SKM-1 (cell line): Measurements from ENCODE around the gene ACAN.

Source experiments
- DNase-seq: peaks from one replicate; lab custom pipeline; 2025; ENCODE audit not compliant: unreplicated experiment; lab: John Stamatoyannopoulos, UW

ACAN gene

GRCh38 chr15:88841236-88841635, 38.0 kb downstream of the ACAN start:
- no peak for DNase-seq

DNA sequence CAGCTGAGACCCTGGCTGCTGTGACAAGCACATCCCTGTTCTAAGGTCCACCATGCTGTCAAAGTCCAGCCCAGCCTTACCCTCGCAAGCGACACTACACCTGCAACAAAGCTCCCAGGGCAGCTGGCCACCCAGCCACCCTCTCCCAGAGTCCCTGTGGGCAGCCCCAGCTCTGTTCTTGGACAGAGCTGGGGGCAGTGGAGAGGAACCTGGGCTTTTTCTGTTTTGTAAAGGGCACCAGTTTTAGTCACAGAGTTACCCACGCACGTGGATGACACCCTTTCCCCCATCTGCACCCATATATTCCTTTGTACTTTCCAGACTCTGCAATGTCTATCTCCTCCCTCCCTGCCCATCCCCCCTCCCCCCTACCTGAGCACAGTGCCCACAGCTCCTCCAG, 38.9 kb downstream of the ACAN start:
- DNase-seq = no peak

DNA sequence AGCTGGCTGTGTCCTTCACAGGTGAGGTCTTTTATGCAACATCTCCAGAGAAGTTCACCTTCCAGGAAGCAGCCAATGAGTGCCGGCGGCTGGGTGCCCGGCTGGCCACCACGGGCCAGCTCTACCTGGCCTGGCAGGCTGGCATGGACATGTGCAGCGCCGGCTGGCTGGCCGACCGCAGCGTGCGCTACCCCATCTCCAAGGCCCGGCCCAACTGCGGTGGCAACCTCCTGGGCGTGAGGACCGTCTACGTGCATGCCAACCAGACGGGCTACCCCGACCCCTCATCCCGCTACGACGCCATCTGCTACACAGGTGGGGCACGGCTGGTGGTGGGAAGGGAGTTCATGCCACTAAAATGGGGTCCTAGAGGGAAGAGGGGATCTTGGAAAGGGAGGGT, 40.1 kb downstream of the ACAN start:
- no peak for DNase-seq

DNA sequence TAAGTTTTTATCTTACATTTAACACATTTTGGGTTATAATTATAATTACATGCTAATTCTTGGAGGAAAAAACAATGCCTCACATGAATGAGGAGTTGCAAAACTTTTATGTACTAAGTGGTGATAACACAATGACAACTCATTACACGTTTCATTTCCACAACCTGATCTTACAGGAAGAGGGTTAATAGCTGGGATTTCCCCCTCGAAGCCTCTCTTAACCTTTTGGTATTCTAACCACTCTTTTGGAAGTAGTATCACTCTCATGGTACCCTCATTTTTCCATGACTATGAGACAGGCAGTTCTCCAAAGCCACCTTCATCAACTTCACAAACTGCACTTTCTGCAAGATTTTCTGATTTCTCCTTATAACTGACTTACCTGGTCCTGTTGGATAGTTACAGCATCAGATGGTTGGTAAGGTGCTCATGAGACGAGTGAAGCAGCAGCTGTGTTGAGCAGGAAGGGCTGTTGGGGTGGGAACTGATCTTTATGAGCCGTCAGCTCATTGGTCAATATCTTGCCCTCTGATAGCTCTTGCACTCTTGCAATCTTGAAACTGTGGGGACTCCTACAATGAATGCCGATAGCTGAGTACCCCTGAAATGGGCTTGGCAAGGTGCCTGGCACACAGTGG, 41.6 kb downstream of the ACAN start:
- no peak for DNase-seq

GRCh38 chr15:88845616-88846015, 42.4 kb downstream of the ACAN start:
- no peak for DNase-seq

GRCh38 chr15:88847144-88847543, 43.9 kb downstream of the ACAN start:
- no peak for DNase-seq

DNA sequence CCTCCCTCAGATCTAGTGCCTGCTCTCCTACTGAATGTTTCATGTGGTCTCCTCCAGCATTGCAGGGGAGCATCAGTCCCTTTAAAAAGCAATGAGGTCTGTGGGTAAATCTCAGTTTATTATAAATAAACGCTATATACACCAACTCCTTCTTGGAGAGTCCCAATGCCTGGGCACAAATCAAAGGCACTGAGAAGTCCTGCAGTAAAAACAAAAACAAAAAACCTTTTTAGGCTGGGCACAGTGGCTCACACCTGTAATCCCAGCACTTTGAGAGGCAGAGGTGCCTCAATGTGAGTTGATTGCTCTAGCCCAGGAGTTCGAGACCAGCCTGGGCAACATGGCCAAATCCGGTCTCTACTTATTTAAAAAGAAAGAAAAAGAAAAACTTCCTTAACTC, 45.0 kb downstream of the ACAN start:
- DNase-seq = no peak

DNA sequence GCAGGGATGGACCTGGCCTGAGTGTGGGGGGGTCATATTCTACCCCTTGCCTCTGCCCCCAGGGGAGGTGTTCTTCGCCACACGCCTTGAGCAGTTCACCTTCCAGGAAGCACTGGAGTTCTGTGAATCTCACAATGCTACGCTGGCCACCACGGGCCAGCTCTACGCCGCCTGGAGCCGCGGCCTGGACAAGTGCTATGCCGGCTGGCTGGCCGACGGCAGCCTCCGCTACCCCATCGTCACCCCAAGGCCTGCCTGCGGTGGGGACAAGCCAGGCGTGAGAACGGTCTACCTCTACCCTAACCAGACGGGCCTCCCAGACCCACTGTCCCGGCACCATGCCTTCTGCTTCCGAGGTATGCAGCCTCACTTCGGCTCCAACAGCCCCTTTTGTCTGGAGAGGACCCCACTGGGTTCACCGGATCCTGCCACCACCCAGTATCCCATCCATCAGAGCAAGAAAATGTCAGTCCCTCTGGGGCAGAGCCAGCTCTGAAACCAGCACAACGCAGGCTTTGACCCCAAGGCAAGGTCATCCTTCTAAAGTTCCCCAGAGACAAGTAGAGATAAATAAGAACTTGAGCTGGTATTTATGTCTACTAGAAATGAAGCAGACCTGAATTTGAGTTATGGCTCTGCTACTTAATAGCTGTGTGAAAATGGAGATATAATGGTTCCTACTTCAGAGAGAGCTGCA, 46.3 kb downstream of the ACAN start:
- no peak for DNase-seq

GRCh38 chr15:88852476-88852875, 49.2 kb downstream of the ACAN start:
- no peak for DNase-seq

GRCh38 chr15:88858934-88859333, 55.7 kb downstream of the ACAN start:
- no peak for DNase-seq

DNA sequence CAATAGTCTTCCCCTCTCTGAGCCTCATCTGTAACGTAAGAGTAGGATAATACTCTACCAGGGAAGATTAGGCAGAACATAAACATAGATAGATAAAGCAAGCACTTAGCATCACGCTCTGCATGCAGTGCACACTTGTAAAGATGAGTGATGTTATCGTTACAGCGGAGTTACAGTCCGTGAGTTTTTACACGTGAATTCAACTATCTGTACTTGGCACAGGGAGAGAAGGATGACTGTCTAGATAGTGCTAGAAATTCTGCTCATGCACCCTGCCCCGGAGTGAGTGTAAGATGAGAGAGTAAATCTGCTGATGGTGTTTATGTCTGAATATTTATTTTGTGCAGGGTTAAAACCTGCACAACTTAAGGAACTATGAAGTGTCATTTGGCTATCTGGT, 56.3 kb downstream of the ACAN start:
- no peak for DNase-seq

- no peak for DNase-seq
Measured at GRCh38 chr15:88860212-88860611, 57.0 kb downstream of the ACAN start.

GRCh38 chr15:88863412-88863811, 60.2 kb downstream of the ACAN start:
- no peak for DNase-seq

DNA sequence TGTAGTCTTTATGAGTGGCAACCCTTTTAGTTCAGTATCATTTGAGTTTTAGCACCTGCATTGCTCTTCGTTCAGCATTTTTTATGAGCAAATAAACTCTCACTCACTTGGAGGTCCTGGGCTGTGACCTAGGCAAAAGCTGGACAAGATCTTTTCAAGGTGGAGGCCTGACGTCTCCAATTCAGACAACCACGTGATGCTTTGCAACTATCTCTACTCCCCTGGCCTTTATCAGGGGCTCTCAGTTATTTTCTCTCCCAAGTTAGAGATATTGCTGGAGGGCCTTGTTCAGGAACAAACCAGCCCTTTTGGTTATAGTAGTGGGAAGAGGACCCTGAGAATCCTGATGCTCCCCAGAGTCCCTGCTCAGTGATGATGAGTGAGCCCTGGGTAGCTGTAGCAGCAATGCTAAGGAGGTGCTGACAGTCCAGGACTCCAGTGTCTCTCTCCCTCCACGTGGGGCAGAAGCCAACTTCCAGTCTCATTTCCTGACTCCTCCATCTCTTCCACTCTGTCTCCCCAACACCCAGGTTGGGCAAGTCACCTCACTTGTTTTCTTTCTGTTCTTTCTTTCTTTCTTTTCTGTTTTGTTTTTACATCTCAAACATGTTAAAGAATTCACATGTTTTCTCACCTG, 61.7 kb downstream of the ACAN start:
- no peak for DNase-seq

- DNase-seq = no peak
Measured at GRCh38 chr15:88865498-88866099, 62.4 kb downstream of the ACAN start.

GRCh38 chr15:88866295-88866881, 63.2 kb downstream of the ACAN start:
- no peak for DNase-seq

DNA sequence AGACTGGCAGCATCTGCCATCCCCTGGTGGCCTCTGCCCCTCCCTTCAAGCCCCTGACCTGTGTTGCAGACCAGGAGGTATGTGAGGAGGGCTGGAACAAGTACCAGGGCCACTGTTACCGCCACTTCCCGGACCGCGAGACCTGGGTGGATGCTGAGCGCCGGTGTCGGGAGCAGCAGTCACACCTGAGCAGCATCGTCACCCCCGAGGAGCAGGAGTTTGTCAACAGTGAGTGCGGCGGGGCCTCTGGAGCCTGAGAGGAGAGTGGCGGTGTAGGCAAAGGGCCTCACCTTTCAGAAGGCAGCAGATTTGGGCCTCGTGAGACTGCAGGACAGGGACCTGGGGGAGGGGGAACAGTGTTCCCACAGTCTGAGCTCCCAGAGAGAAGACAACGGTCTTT, 68.1 kb downstream of the ACAN start:
- no peak for DNase-seq

DNA sequence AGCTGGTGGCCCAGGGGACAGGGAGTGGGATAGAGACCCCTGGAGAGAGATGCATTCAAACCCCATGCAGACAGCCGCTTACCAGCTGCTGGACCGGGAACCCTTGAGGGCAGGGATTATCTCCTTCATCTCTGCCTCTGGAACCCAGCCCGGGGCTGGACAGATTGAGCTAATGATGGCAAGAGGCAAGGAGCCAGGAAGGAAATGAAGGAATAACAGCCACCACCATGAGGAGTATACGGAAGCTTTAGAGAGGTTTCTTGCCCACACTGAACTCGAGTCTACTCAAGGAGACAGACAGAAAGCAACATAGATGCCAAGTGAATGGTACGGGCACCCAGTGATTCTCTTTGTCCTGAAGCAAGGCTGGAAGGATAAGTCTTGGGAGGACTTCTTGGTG, 68.9 kb downstream of the ACAN start:
- no peak for DNase-seq

- no peak for DNase-seq
Measured at GRCh38 chr15:88872706-88873105, 69.5 kb downstream of the ACAN start.

GRCh38 chr15:88873786-88874185, 70.5 kb downstream of the ACAN start:
- DNase-seq = no peak

GRCh38 chr15:88874275-88874674, 71.0 kb downstream of the ACAN start:
- no peak for DNase-seq

GRCh38 chr15:88874684-88875083, 71.4 kb downstream of the ACAN start:
- no peak for DNase-seq
